ENCODE results near the gene MCF2L2.

DNA sequence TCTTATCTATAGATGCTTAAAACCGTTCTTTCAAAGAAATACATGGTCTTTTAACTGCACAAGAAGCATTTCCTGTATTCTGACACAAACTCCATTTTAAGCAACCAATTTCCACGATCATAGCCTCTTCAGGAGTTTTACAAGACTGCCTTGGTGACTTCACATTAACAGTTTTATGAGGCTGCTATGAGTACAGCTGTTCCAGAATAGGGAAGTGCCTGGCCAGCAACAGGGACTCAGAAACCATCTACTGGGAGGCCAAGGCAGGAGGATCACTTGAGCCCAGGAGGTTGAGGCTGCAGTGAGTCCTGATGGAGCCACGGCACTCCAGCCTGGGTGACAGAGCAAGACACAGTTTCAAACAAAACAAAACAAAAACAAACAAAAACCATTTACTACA lies 96.9 kb downstream of the MCF2L2 start:
- TF ChIP-seq, protein P1, sequence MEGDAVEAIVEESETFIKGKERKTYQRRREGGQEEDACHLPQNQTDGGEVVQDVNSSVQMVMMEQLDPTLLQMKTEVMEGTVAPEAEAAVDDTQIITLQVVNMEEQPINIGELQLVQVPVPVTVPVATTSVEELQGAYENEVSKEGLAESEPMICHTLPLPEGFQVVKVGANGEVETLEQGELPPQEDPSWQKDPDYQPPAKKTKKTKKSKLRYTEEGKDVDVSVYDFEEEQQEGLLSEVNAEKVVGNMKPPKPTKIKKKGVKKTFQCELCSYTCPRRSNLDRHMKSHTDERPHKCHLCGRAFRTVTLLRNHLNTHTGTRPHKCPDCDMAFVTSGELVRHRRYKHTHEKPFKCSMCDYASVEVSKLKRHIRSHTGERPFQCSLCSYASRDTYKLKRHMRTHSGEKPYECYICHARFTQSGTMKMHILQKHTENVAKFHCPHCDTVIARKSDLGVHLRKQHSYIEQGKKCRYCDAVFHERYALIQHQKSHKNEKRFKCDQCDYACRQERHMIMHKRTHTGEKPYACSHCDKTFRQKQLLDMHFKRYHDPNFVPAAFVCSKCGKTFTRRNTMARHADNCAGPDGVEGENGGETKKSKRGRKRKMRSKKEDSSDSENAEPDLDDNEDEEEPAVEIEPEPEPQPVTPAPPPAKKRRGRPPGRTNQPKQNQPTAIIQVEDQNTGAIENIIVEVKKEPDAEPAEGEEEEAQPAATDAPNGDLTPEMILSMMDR (IDR thresholded peaks at IDR 0.05) = no peak
- TF ChIP-seq ZFX (IDR thresholded peaks at IDR 0.05; ENCODE audit: borderline replicate concordance) = no peak

Measured in 22Rv1 (cell line).